Epithelial cell of proximal tubule (primary cell): ENCODE data around the gene BHLHA9. TPM values are rescaled to one million over a fixed set of nuclear protein-coding genes. Genes with fewer than 3 reads are reported as not detected.
"Not testable (repeated sequence)": the region's sequence is repeated elsewhere in the genome, so short reads cannot be mapped to it uniquely, and the experiment has no call there.

Experiments
- DNase-seq: peaks from one replicate; pipeline ENCODE4 v3.0.0-alpha.2; 2011; ENCODE audit warnings: low read depth
- H3K4me3 ChIP-seq: 2 replicates; pipeline ENCODE4 v1.5.1; 2011; ENCODE audit warnings: low read depth, mild to moderate bottlenecking, low read length
- total RNA-seq: library from RNA; depleted of rRNA; stranded (reverse); fragments of >200 nt; gene quantifications from 2 replicates; pipeline ENCODE4 v1.2.3, GENCODE V29; 2015
- TF ChIP-seq, protein P1 (sequence below): conservative IDR thresholded peaks from 2 replicates; pipeline ENCODE4 v1.5.1; 2012; ENCODE audit warnings: low read depth, mild to moderate bottlenecking, low read length

The BHLHA9 gene
- total RNA-seq, 1 donor from 2014 or later, result not detected

DNA sequence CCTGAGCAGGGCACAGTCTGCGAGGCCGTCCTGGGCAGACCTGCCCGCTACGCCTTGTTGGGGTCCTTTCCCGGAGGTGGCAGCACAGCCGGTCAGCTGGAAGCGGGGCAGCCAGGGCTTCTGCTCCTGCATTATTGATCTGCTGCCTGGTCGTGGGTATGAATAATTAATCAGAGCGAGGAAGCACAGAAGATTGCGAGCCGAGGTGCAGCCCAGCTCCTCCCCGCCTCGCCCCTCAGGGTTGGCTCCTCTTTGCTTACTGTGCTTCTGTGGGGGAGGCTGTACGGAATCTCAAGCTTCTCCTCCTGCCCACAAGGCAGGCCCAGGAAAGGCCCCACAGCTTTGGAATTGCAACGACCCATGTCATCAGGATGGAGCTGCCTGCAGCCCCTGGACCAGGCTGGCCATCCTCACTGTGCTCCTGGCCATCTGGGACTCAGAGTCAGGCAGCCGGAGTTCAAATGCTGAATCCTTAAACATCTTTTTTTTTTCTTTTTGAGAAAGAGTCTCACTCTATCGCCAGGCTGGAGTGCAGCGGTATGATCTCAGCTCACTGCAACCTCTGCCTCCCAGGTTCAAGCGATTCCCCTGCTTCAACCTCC lies 34.8 kb downstream of the BHLHA9 start:
- TF ChIP-seq, protein P1, sequence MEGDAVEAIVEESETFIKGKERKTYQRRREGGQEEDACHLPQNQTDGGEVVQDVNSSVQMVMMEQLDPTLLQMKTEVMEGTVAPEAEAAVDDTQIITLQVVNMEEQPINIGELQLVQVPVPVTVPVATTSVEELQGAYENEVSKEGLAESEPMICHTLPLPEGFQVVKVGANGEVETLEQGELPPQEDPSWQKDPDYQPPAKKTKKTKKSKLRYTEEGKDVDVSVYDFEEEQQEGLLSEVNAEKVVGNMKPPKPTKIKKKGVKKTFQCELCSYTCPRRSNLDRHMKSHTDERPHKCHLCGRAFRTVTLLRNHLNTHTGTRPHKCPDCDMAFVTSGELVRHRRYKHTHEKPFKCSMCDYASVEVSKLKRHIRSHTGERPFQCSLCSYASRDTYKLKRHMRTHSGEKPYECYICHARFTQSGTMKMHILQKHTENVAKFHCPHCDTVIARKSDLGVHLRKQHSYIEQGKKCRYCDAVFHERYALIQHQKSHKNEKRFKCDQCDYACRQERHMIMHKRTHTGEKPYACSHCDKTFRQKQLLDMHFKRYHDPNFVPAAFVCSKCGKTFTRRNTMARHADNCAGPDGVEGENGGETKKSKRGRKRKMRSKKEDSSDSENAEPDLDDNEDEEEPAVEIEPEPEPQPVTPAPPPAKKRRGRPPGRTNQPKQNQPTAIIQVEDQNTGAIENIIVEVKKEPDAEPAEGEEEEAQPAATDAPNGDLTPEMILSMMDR, result no peak
- H3K4me3 ChIP-seq, result no peak overlapping the region
- no peak for DNase-seq

DNA sequence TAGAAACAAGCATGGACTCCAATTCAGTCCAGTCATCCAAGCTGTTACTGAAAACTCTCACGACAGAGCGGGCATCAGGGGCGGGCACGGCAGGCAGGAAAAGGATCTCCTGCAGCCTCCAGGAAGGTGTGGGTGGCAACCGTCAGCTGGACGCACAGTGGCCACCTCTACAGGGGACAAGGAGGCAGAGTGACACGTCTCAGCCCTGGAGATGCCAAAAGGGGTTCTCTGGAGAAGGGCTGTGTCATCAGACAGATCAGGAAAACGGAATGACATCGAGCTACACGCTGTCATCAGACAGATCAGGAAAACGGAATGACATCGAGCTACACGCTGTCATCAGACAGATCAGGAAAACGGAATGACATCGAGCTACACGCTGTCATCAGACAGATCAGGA lies 37.6 kb downstream of the BHLHA9 start:
- DNase-seq, H3K4me3 ChIP-seq: not testable (repeated sequence)

DNA sequence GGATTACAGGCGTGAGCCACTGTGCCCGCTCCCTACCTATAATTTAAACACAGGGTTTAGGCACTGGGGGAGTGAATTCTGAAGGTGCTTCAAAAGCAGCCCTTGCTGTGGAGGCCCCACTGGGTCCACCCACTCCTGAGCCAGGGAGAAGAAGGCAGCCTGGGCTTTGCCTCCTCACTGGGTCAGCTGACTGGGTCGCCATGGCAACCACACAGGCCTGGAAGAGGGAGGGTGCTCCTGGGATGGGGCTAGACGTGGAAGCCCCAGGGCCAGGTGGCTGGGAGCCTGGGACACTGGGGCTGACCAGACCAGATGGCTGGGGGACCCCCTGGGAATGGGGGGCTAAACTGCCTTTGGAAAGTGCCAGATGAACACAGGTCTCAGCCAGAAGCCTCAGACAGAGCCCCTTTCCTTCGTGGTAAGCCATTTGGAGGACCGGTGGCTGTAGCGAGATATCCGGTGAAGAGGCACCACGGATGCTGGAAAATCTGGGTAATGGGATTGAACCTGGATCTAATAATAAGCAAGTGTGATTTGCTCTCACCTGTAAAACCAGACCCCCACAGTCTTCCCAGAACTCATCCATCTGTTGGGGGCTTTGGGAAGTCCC lies 42.1 kb downstream of the BHLHA9 start:
- DNase-seq, result no peak

DNA sequence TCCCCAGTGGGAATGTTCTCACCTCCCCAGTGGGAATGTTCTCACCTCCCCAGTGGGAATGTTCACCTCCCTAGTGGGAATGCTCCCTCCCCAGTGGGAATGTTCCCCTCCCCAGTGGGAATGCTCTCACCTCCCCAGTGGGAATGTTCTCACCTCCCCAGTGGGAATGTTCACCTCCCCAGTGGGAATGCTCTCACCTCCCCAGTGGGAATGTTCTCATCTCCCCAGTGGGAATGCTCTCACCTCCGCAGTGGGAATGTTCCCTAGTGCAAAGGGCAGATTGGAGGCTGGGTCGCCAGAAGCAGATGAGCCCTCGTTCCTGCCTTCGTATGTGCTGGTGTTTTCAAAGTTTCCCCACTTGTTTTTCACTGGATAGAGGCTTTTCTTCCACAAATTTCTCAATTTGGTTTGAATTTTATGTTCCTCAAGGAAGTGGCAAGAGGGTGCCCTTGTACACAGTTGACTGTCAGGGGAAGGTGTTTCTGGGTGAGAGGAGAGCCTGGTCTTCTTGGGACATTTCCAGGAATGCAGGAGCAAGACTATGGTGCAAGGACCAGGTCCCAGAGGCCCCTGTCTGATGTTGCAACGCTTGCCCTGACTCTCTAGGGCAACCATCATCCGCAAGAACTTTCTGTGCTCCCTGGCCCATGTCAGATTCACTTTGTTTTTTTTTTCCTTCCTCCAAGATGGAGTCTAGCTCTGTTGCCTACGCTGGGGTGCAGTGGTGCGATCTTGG lies 43.2 kb downstream of the BHLHA9 start:
- TF ChIP-seq, protein P1, result no peak
- DNase-seq, result no peak
- H3K4me3 ChIP-seq, result no peak overlapping the region

More for the DNA sequence above, 42.1 kb downstream of the BHLHA9 start:
- no peak overlapping the region for H3K4me3 ChIP-seq
- TF ChIP-seq, protein P1, result no peak

DNA sequence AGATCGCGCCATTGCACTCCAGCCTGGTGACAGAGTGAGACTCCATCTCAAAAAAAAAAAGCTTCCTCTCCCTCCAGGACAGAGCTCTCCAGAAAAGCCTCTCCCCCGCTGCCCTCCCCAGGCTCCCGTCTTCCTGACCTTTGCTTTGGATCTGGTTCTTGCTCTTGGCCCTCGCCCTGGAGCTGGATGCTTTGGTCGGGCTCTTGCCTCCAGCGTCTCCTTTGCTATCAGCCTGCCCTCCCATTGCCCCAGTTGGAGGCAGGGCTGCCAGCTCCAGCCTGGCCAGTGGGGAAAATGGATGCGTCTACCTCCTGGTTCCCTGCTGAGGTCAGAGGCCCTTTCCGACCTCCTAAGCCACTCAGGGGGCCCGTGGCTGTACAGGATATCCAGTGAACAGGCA lies 45.2 kb downstream of the BHLHA9 start:
- TF ChIP-seq, protein P1, result no peak
- no peak for DNase-seq
- no peak overlapping the region for H3K4me3 ChIP-seq

DNA sequence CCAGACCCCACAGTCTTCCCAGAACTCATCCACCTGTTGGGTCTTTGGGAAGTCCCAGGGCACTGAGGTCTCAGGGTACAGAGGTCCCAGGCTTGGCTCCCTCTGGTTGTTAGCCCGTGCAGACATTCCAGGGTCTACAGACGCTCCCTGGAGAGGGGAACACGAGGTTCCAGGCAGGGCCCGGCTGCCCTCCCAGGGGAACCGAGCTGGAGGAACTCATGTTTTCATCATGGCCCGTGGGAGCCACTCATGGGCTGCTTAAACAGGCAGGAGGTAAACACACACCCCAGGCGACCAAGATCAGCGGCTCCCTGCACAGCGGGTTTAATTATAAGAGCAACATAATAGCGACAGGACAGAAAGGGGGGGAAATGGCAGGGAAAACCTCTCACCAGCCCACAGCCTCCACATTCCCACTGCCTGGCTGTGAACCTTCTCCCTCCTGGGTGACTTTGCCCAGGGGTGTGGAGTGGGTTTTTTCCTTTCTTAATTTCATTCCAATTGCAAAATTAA lies 45.7 kb downstream of the BHLHA9 start:
- no peak overlapping the region for H3K4me3 ChIP-seq
- TF ChIP-seq, protein P1, result no peak
- no peak for DNase-seq

Other genes with a start within 250 kb of the BHLHA9 start
- gene ABR, start 90.5 kb upstream of the BHLHA9 start, total RNA-seq, result 111 and 195 TPM in 2 replicates
- not detected in 2 replicates for gene TRARG1, start 9.2 kb downstream of the BHLHA9 start, total RNA-seq
- 1,115 and 1,239 TPM in 2 replicates for gene YWHAE, start 129.8 kb downstream of the BHLHA9 start, total RNA-seq
- 57.1 and 82.8 TPM in 2 replicates for gene CRK, start 185.8 kb downstream of the BHLHA9 start, total RNA-seq
- gene MYO1C, start 222.2 kb downstream of the BHLHA9 start, total RNA-seq, result 94.7 and 120 TPM in 2 replicates
- 10.7 and 27.3 TPM in 2 replicates for gene INPP5K, start 246.2 kb downstream of the BHLHA9 start, total RNA-seq